Fibroblast of lung (primary cell): ENCODE results near the gene MTA1. TPM values are rescaled to one million over a fixed set of nuclear protein-coding genes. Genes with fewer than 3 reads are reported as not detected.

Experiments used
- DNase-seq, 2 donors: peaks; one replicate each; pipeline versions ENCODE4 v3.0.0 to v3.0.0-alpha.2; 2010; ENCODE audit warnings: low read depth in 2 of 2
- H2AFZ ChIP-seq: 2 replicates; pipeline ENCODE4 v1.5.1; 2012; ENCODE audit warnings: low read length, control low read depth, inconsistent platforms
- H3K27ac ChIP-seq: 2 replicates; pipeline ENCODE4 v1.5.1; 2011; ENCODE audit warnings: low read length, control low read depth; ENCODE audit not compliant: insufficient read depth
- H3K27me3 ChIP-seq: 2 replicates; pipeline ENCODE4 v1.5.1; 2011; ENCODE audit warnings: mild to moderate bottlenecking, low read length; ENCODE audit not compliant: control insufficient read depth, insufficient read depth
- H3K36me3 ChIP-seq: 2 replicates; pipeline ENCODE4 v1.5.1; 2011; ENCODE audit warnings: low read length; ENCODE audit not compliant: control insufficient read depth, insufficient read depth
- H3K4me1 ChIP-seq: 2 replicates; pipeline ENCODE4 v1.5.1; 2011; ENCODE audit warnings: low read length; ENCODE audit not compliant: control insufficient read depth, insufficient read depth; ENCODE audit errors: extremely low read depth
- H3K4me2 ChIP-seq: 2 replicates; pipeline ENCODE4 v1.5.1; 2011; ENCODE audit warnings: low read length, control low read depth; ENCODE audit not compliant: insufficient read depth; ENCODE audit errors: extremely low read depth
- H3K4me3 ChIP-seq, 4 experiments: fragments of 200-600 bp in 1 of 4; sonication (generic) in 1 of 4; replicated peaks in 1 of 4; 2 replicates each; pipeline ENCODE4 v1.5.1; 2011 to 2016; ENCODE audit warnings: low read length in 4 of 4, low read depth in 3 of 4, mild to moderate bottlenecking in 3 of 4, control low read depth in 2 of 4, inconsistent platforms in 1 of 4, mixed read lengths in 1 of 4; ENCODE audit not compliant: insufficient read depth in 1 of 4; ENCODE audit errors: control extremely low read depth in 1 of 4
- H3K79me2 ChIP-seq: 2 replicates; pipeline ENCODE4 v1.5.1; 2012; ENCODE audit warnings: mild to moderate bottlenecking, low read length, inconsistent platforms; ENCODE audit not compliant: control insufficient read depth, insufficient read depth
- H3K9ac ChIP-seq: 2 replicates; pipeline ENCODE4 v1.5.1; 2011; ENCODE audit warnings: mild to moderate bottlenecking, low read length, control low read depth; ENCODE audit not compliant: insufficient read depth
- H3K9me3 ChIP-seq: 2 replicates; pipeline ENCODE4 v1.5.1; 2012; ENCODE audit warnings: low read depth, low read length; ENCODE audit not compliant: control insufficient read depth, insufficient read depth
- H4K20me1 ChIP-seq: 2 replicates; pipeline ENCODE4 v1.5.1; 2011; ENCODE audit warnings: low read length; ENCODE audit not compliant: control insufficient read depth, insufficient read depth; ENCODE audit errors: extremely low read depth
- CTCF ChIP-seq, 2 donors: IDR thresholded peaks in 1 of 2; conservative IDR thresholded peaks in 1 of 2; 1 replicate in 1 of 2; 2 replicates in 1 of 2; pipeline ENCODE4 v1.5.1; 2011 to 2012; ENCODE audit warnings: low read length in 2 of 2, control low read depth in 1 of 2, inconsistent platforms in 1 of 2, low read depth in 1 of 2, mild to moderate bottlenecking in 1 of 2
- EZH2 ChIP-seq: IDR thresholded peaks from 2 replicates; pipeline ENCODE4 v1.5.1; 2012; ENCODE audit warnings: low read length, control low read depth, mild to moderate bottlenecking; ENCODE audit errors: missing control alignments
- polyA plus RNA-seq, 2 donors: library from polyadenylated mRNA; depleted of rRNA in 1 of 2; stranded (reverse) in 1 of 2; unstranded in 1 of 2; fragments of >200 nt; gene quantifications; 2 replicates each; pipeline ENCODE4 v1.2.1, GENCODE V29; 2011 to 2012; ENCODE audit warnings: missing spikeins in 1 of 2
- total RNA-seq: library from RNA; depleted of rRNA; stranded (reverse); fragments of >200 nt; gene quantifications from 2 replicates; pipeline ENCODE4 v1.2.1, GENCODE V29; 2014

MTA1 gene
- total and polyA plus RNA-seq, 2 donors (not counting 1 experiment from before 2014, with no cell fraction given) = 28.6 to 29.7 TPM

GRCh38 chr14:105444859-105445258, 25.2 kb downstream of the MTA1 start:
- H3K27me3 ChIP-seq = no peaks in the 10 kb centered on the region
- no peak overlapping the region for H3K9ac ChIP-seq
- no peaks in the 10 kb centered on the region for H4K20me1 ChIP-seq
- no peak for TF ChIP-seq CTCF (conservative IDR thresholded peaks at IDR 0.05 in 1 of 2, IDR thresholded peaks at IDR 0.05 in 1 of 2; ENCODE audit: low read depth in 1 of 2, low read length in 2 of 2)
- no peak for DNase-seq
- no peaks in the 10 kb centered on the region for H3K9me3 ChIP-seq
- H3K4me3 ChIP-seq = no peak overlapping the region
- no peaks in the 10 kb centered on the region for H3K4me1 ChIP-seq
- no peak overlapping the region for H3K4me2 ChIP-seq
- H3K79me2 ChIP-seq = peaks cover 2% of the 10 kb centered on the region
- H3K27ac ChIP-seq = no peak overlapping the region
- no peak overlapping the region for H2AFZ ChIP-seq
- H3K36me3 ChIP-seq = peaks cover 4% of the 10 kb centered on the region

GRCh38 chr14:105445290-105445689, 25.7 kb downstream of the MTA1 start:
- H4K20me1 ChIP-seq = no peaks in the 10 kb centered on the region

GRCh38 chr14:105445901-105446845, 26.5 kb downstream of the MTA1 start:
- Histone ChIP-seq H3K4me3 (no peak overlapping the region), H3K36me3 (peaks cover 10% of the 10 kb centered on the region), H2AFZ (no peak overlapping the region), H3K4me2 (no peak overlapping the region), H3K9me3 (no peaks in the 10 kb centered on the region), H3K27ac (no peak overlapping the region), H3K27me3 (no peaks in the 10 kb centered on the region), H3K79me2 (no peaks in the 10 kb centered on the region), H3K4me1 (no peaks in the 10 kb centered on the region), H3K9ac (no peak overlapping the region), H4K20me1 (no peaks in the 10 kb centered on the region)
- TF ChIP-seq CTCF (conservative IDR thresholded peaks at IDR 0.05 in 1 of 2, IDR thresholded peaks at IDR 0.05 in 1 of 2; ENCODE audit: low read depth in 1 of 2, low read length in 2 of 2) (no peak), EZH2 (no peak)
- DNase-seq = no peak

More at GRCh38 chr14:105445290-105445689, 25.7 kb downstream of the MTA1 start:
- H3K4me3 ChIP-seq = no peak overlapping the region
- H3K27ac ChIP-seq = no peak overlapping the region
- no peaks in the 10 kb centered on the region for H3K9me3 ChIP-seq
- no peaks in the 10 kb centered on the region for H3K4me1 ChIP-seq
- no peak for DNase-seq
- no peak overlapping the region for H3K4me2 ChIP-seq
- H3K79me2 ChIP-seq = peaks cover 2% of the 10 kb centered on the region
- TF ChIP-seq EZH2 (no peak), CTCF (conservative IDR thresholded peaks at IDR 0.05 in 1 of 2, IDR thresholded peaks at IDR 0.05 in 1 of 2; ENCODE audit: low read depth in 1 of 2, low read length in 2 of 2) (no peak)
- peaks cover 8% of the 10 kb centered on the region for H3K36me3 ChIP-seq
- H3K9ac ChIP-seq = no peak overlapping the region
- no peak overlapping the region for H2AFZ ChIP-seq
- no peaks in the 10 kb centered on the region for H3K27me3 ChIP-seq
